AG09309 (cell line): ENCODE data around the gene CHTF8.

ENCODE experiments used
- DNase-seq: peaks from one replicate; pipeline ENCODE4 v3.0.0-alpha.2; 2010; ENCODE audit warnings: low read depth
- H3K4me3 ChIP-seq: 2 replicates; pipeline ENCODE4 v1.5.1; 2011; ENCODE audit warnings: mild to moderate bottlenecking, low read depth, low read length, moderate library complexity; ENCODE audit not compliant: control insufficient read depth
- CTCF ChIP-seq: IDR thresholded peaks from 2 replicates; pipeline ENCODE4 v1.5.1; 2011; ENCODE audit warnings: mild to moderate bottlenecking, low read depth, low read length, inconsistent platforms; ENCODE audit not compliant: insufficient read depth, control insufficient read depth; ENCODE audit errors: missing control alignments

The CHTF8 gene

GRCh38 chr16:69095193-69095592, 37.2 kb downstream of the CHTF8 start:
- no peak for DNase-seq
- H3K4me3 ChIP-seq, result no peak overlapping the region
- no peak for TF ChIP-seq CTCF

- no peak for DNase-seq
- no peak for TF ChIP-seq CTCF
- no peak overlapping the region for H3K4me3 ChIP-seq
Measured at GRCh38 chr16:69094501-69094900, 37.9 kb downstream of the CHTF8 start.

DNA sequence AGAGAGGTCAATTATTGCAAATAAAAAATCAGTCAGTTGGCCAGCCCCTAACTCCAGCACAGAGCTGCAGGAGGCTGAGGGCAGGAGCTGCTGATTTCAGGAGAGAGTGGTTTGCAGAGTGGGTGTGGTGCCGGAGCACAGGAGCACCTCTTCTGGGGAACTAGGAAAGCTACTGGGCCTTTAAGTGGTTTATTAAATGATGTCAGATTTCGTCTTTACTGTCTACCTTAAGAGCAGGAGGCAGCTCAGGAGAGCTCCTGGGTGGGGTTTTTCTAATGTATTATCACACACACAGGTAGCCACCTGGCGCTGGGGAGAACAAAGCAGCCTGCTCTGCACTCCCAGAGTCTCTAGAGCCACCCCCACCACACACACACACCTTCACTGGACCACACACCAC, 38.4 kb downstream of the CHTF8 start:
- no peak overlapping the region for H3K4me3 ChIP-seq
- no peak for TF ChIP-seq CTCF

DNA sequence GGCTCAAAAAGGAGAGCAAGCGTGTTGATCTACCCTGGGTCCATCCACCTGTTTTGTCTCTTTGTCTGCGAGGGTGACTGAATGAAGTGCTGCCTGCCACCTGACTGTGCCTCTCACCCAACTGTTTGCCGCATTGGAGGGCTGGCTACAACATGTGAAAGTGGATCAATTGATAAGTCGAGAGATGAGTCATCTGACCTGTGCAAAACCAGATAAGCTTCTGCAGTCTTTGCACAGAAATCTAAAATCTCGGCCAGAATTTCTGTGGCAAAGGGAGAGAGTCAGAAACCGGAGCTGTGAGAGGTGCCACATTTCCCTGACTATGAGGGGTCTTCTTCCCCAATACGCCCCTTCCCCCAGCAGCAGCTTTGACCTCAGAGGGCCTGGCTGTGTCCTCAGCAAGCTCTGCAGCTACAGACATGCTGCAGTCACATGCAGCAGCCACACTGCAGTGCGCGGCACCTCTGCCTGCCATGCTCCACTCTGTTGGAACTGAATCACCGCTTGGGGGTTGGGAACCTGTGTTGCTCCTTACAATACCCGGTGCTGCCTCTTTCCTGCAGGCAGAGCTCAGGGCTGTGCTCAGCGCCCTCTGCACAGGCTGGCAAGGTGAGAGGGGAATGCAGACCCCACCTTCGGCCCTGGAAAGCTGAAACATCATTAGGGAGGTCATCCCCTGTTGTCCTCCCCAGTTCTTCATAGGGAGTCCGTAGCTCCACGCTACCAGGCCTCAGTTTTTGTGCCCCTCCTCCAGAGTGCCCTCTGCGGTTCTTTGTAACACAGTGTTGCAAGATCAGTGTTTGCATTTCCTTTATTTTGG, 43.1 kb downstream of the CHTF8 start:
- DNase-seq, result no peak
- TF ChIP-seq CTCF, result no peak
- H3K4me3 ChIP-seq, result no peak overlapping the region

More for the DNA sequence above, 38.4 kb downstream of the CHTF8 start:
- no peak for DNase-seq

DNA sequence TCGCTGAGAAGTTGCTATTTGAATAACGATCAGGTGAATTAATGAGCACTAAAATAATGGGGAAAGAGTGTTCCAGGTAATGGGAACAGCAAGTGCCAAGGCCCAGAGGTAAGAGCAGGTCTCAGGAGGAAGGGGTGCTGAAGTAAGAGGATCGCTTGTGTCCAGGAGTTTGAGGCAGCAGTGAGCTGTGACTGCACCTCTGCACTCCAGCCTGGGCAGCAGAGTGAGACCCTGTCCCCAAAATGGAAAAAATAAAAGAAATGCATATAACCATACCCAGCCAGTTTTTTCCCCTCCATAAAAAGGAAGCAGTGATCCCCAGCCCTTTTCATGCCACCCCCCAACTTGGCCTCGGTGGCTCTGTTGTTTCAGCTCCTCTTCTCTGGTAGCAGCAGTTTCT, 43.7 kb downstream of the CHTF8 start:
- no peak overlapping the region for H3K4me3 ChIP-seq
- TF ChIP-seq CTCF, result no peak
- DNase-seq, result no peak

- no peak for TF ChIP-seq CTCF
- no peak overlapping the region for H3K4me3 ChIP-seq
- DNase-seq, result no peak
Measured at GRCh38 chr16:69087161-69087581, 45.2 kb downstream of the CHTF8 start.
